HG03103 (cell line): ENCODE results near the gene TMEM183A.

Experiments used
- ATAC-seq: cut with Tn5 transposase; IDR thresholded peaks from one replicate; pipeline ENCODE4 v1.9.1; 2021; ENCODE audit warnings: low read depth; ENCODE audit not compliant: unreplicated experiment

TMEM183A gene

DNA sequence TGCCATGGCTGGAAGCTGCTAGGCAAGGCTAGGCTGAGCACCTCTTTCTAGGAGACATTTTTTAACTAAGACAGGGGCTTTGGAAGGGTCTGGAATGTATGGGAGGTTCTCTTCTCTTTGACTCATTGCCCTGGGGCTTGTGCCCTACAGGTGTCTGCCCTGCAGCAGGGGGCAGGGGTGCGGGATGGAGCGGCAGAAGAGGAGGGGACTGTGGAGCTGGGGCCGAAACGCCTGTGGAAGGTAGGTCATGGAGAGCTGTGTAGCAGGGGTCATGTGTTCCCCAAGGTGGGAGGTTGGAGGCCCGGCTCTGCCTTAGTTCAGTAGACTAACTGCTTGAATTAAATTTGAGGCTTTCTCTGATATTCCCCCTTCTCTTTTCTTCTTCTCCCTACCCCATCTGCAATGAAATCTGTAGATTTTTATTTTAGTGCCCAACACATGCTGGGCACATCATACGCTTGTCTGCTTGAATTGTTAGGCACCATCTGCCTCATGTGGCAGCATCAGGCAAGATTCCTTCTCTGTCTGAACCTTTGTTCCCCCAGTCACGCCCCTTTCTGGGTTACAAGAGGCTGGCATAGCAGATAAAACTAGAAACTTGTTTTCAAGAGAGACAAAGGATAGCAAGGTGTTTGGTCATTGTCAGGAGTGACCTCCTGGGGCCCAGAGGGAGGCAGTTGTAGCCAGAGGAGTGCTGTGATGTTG is 37.5 kb downstream of the TMEM183A start:
- no peak for ATAC-seq

DNA sequence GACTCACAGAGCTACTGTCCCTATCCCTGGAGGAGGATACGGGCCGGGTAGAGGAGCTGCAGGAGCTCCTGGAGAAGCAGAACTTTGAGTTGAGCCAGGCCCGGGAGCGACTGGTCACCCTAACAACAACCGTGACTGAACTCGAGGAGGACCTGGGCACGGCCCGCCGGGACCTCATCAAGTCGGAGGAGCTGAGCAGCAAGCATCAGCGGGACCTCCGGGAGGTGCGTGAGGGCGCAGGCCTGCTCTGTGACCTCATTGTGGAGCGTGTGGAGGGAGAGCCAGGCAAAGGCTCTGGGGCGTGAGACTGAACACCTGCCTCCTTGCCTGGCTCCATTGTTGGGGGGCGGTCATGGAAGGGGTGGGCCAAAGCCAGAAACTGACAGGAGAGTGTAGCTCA is 38.2 kb downstream of the TMEM183A start:
- no peak for ATAC-seq

DNA sequence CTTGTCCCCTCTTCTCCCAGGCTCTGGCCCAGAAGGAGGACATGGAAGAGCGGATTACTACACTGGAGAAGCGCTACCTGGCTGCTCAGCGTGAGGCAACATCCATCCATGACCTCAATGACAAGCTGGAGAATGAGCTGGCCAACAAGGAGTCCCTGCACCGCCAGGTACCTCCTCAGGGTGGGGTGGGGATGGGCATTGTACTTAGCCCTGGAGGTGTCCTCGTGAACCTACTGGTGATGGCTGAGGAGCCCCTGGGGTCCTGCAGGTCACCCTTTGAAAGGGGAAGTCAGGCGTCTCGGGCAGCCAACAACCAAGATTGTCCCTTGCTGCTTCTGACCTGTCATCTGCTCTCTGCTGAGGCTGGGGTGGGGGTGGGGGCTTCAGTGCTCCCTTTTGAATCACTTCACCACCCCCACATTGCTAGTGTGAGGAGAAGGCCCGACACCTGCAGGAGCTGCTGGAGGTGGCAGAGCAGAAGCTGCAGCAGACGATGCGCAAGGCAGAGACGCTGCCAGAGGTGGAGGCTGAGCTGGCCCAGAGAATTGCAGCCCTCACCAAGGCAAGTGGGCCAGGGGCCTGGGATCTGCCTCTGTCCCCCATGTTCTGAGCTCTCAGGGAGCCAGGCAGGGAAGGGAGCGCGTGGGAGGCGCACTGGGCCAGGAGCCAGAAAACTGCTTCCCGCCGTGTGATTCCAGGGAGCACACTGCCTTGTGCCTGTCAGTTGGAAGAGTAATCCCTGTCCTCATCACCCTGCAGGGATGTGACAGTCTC is 38.8 kb downstream of the TMEM183A start:
- ATAC-seq = no peak

DNA sequence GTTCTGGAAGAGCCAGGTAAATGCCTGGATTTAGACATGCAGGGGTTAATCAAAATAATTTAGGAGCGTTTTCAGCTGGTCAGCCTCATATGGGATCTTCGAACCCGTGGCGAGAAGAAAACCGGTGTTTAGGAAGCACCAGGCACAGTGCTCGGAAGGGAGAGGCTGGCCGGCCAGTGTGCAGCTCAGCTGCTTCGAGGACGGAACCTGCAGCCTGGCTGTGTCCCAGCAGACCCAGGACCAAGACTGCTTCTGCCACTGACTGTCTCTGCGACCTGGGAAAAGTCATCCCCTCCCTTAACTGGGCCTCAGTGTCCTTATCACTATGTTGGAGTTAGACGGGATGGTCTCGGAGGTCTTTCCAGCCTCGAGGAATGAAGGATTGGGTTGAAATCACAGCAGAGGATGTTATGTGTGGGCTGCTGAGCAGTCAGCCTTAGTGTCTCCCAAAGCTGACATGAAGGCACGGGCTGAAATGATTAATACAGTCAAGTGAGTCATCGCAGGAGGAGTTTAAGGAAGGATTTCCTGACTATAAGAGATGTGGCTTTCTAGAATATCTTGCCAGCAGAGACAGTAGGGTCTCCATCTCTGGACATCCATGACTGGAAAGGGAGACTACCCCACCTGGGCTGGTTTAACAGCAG is 39.9 kb downstream of the TMEM183A start:
- ATAC-seq = no peak

DNA sequence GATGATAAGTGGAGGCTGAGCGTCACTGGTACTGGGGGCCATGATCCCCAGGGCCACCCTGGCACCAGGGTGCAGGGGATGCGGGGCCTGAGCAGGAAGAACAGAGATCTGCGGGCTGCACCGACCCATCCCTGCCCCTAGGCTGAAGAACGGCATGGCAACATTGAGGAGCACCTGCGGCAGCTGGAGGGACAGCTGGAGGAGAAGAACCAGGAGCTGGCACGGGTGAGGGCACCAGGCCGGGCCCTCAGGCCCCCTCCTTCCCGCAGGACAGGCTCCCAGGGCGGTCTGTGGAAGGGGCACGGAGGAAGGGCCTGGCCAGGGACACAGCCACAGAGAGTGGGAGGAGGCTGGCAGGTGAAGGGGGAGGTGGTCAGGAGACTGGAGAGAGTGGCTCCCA is 40.9 kb downstream of the TMEM183A start:
- ATAC-seq = no peak

DNA sequence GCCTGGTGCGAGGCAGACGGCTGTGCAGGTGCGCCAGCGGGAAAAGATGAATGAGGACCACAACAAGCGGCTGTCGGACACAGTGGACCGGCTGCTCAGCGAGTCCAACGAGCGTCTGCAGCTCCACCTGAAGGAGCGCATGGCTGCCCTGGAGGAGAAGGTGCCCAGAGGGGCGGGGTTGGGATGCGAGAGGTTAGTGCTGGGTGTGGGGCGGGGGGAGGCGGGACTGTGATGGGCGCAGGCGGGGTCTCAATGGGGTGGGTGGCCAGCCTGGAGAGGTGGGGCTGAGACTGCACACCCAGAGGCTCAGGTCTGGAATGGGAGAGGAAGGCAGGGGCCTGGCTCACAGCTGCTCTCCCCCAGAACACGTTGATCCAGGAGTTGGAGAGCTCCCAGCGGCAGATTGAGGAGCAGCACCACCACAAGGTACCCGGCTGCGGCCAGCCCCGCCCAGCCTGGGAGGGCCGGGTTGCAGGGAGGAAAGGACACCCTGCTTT is 41.4 kb downstream of the TMEM183A start:
- no peak for ATAC-seq

DNA sequence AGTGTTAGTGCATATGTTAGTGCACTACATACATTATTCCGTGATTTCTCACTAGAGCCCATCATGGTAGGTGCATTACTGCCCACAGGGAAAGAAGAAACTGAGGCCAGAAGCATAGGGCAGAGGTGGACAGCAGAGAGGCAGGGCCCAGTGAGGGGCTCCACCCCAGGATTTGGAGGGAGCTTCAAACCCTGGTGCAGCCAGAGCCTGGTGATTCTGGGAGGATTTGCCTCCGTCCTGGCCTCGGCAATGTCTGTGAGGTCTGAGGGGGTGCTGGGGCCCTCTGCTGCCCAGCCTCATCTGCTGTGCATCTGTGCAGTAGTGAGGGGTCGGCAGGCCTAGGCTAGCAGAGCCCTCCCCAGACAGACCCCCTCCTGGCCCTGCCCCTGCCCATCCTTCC is 41.9 kb downstream of the TMEM183A start:
- no peak for ATAC-seq

DNA sequence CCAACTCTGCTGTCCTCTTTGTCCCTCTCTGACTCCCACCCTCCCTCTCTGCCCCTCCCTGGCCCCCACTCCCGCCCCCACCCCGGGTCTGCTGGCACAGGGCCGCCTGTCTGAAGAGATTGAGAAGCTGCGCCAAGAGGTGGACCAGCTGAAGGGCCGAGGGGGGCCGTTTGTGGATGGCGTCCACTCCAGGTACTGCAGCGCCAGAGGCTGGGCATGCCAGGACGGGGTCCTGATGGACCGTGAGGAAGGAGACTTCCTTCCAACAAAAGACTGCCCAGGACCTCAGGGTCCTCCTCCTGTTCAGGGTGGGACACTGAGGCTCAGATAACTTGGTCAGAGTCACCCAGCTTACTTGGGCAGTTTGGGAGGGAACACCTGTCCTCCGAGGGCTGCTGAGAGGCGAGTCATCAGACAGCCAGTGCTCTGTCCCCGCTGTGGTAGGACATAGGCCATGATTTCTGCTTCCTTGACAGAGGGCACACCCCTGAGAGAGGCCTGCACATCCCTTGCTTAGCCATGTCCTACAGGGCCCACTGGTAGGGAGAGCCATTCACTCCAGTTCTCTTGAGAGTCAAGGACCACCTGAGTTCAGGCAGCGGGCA is 42.5 kb downstream of the TMEM183A start:
- ATAC-seq = no peak

DNA sequence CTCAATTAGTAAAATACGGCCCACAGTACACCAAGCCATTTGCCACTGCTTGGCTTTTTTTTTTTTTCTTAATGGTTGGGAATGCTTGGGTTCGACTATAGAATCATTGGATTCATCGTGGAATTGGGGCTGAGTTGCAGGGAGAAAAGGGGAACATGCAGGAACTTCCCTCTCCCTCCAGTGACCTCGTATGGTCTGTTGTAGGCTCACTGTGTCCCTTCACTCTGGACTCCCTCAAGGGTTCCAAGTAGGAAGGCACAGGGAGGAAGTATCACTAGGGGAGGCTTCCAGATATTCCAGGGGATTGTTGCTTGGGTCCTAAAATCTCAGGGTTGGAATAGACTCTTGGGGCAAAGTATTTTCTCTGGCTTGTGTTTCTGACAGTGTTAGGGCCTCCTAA is 43.7 kb downstream of the TMEM183A start:
- ATAC-seq = no peak

DNA sequence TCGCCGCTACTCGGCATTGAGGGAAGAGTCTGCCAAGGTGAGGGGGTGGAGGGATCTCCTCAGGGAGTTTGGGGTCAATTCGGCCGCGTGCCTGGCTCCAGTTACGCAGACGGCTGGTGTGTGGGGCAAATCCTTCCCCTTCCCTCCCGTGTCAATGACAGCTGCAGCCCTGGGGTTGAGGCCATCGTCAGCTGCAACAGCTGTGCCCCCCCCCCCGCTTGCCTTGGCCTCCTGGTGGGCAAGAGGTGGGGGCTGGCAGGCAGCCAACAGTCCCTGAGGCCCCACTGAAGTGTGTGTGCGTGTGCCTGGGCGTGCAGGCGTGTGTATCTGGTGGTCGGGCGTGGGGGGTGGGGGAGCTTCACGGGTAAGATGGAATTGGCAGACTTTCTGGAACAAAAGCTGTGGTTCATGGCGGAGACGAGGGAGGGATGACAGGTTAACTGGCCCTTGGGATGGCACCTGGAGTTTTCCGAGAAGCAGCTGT is 44.7 kb downstream of the TMEM183A start:
- no peak for ATAC-seq

DNA sequence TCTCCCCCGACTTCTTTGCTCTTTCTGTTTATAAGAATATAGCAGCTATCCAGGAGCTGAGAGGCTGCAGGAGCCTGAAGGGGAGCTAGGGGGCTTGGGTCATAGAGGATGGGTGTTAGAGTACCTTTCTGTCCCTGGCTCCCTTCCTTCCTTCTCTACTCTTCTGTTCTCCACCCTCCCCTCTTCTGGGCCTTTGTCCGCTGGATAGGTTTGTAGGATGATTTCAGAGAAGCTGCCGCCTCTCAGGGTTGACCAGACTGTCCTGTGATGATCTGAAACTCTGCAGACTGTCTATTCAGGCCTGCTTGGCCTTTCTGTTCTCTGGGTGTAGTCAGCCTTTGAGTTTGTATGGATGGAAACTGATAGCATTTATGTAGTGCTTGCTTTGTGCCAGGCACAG is 45.4 kb downstream of the TMEM183A start:
- no peak for ATAC-seq

DNA sequence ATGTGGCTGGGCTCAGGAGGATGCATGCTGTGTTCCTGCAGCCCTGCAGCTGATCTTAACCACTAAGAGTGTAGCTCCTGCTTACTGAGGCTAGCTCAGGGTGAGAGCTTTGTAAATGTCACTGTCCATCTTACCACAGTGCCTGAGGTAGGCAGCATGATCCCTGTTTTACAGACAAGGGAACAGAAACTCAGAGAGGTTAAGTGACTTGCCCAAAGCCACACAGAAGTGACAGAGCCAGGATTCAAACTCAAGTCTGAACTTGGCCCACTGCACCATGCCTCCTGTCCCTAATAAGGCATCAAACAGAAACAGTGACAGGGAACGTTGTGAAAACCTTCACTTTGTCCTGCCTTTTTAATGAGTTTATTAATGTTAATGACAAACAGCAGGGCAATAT is 47.0 kb downstream of the TMEM183A start:
- ATAC-seq = no peak

DNA sequence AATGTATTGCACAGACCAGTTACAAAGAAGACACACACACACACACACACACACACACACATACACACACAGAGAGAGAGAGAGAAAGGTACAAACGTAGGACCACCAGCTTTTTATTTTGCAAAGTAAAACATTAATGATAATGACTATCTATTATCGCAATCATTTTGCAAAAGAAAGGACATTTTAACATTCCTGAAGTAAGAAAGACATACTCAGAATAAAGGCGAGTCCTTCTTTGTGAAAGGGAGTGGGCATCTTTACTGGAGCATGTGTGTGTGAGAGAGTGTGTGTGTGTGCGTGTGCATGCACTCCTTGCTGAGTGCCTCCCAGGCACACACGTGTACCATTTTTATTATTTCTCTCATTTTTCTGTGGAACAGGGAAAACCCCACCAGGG is 47.5 kb downstream of the TMEM183A start:
- ATAC-seq = no peak

DNA sequence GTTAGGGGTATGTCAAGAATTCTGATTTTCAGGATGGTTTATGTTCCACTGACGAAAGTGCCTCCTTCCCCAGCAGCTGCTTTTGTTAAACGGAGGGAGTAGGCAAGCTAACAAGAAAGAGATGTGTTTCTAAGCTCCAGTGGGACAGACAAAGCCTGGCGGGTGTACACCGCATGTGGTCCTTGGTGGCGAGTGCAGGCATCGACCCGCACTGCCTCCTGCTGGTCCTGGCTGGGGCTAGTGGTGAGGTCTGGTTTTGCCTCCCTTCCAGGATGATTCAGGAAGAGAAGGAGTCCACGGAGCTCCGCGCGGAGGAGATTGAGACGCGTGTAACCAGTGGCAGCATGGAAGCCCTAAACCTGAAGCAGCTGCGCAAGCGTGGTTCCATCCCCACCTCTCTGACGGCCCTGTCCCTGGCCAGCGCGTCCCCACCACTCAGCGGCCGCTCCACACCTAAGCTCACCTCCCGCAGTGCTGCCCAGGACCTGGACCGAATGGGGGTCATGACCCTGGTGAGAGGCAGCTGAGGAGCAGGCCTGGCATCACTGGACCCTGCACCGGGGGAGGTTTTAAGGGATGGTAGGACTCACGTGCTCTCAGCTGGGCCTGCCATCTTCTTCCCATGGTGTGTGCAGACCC is 48.1 kb downstream of the TMEM183A start:
- no peak for ATAC-seq

DNA sequence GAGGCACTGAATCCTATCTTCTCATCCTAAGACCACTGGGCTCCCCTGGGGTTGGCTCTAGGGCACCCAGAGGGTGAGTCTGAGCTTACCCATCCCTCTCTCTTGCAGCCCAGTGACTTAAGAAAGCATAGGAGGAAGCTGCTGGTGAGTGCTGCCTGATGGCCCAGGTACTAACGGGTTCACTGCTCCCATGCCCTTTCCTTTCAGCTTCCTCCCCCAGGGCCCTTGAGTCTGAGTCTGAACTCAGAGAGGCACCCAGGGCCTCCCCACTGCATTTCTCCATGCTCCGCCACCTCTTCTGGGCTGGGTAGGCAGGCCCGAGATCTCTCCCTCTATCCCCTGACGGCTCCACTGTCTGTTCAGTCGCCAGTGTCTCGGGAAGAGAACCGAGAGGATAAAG is 48.8 kb downstream of the TMEM183A start:
- ATAC-seq = no peak

DNA sequence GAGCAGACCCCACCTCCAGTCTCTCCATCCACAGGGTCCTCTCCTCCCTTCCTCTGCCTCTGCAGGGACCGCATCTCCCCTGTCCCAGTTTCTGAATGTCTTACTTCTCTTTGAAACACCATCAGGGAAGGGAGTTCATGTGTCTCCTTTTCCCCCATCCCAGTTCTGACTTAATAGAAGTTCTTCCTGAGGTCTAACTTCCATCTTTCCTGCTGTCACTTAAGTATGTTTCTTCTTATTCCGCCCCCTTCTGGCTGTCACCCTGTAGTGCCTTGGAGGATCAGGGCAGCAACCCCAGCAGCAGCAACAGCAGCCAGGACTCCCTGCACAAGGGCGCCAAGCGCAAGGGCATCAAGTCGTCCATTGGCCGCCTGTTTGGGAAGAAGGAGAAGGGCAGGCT is 49.3 kb downstream of the TMEM183A start:
- no peak for ATAC-seq

DNA sequence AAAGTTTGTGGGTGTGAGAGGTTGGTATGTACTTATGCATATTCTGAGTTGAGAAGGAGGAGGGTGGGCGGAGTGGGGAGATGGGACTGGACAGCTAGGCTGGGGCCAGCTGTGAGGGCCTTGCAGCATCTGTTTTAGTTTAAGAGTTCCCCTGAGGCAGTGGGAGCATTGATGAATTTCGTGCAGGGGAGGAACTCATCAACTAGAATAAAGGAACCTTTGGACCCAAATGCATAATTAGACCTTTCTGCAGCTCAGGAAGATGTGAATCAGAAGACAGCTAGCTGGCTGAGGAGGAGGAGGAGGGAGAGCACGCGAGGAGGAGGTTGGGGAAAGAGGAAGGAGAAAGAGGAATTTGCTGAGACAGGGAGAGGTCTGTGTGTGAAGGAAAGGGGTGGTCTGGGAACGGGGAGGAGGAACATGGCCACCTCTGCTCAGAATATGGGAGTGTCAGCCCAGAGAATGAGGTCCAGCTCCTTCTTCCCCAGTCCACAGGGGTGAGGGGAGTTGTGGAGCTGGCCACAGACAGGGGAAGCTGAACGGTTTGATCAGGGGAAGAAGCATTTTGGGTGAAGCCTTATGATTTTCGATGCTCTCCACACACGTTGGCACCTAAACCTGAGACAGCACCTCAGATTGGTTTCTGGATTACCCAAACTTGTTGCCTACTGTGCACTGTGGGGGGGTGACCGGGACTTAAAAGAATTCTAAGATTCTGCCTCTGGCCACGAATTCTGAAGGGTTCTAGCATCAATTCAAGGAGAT is 50.9 kb downstream of the TMEM183A start:
- no peak for ATAC-seq

DNA sequence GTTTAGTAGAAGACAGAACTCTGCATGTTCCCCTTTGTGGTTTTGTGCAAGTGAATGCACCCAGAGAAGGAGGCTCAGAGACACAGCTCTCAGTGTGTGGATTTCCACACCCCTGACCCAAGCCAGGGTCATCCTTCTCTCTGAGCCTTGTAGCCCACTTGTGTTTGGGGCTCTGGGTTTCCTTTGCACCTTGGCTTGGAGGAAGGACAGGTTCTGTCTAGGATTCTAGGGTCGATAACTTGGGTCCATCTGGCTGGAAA is 51.4 kb downstream of the TMEM183A start:
- ATAC-seq = no peak

DNA sequence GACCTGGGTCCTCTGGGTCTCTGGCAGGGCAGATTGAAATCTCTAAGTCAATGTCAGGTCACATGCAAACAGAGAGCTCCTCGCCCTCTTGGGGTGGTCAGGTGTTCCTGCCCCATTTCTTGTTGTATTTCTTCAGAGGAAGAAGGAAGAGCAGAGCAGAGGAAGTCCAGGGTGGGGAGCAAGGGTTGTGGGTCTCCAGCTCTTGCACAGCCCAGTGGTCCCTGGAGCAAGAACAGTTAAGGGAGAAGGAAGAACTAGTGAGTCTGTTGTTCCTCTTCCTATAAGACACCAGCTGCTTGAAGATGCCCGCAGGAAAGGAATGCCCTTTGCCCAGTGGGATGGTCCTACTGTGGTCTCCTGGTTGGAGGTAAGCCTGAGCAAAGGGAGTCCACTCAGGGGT is 52.3 kb downstream of the TMEM183A start:
- no peak for ATAC-seq

DNA sequence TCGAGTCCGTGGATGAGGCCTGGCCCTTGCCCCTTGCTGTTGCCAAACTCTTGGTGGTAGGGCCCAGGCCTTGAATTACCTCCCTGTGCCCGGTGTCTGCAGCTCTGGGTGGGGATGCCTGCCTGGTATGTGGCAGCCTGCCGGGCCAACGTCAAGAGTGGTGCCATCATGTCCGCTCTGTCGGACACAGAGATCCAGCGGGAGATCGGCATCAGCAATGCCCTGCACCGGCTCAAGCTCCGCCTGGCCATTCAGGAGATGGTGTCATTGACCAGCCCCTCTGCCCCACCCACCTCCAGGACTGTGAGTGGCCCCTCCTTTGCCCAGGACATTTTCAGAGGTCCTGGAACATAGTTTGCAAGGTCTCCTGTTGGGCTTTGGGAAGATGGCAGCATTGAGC is 52.9 kb downstream of the TMEM183A start:
- no peak for ATAC-seq
